Mucosa of rectum (tissue), 2 donors: ENCODE measurements around the gene HTT.

Experiments used
- H3K27ac ChIP-seq, 2 donors: one replicate each; pipeline ENCODE4 v1.7.0; 2013; ENCODE audit warnings: inconsistent platforms in 2 of 2, low read depth in 2 of 2, low read length in 2 of 2
- H3K27me3 ChIP-seq, 2 donors: one replicate each; pipeline ENCODE4 v1.7.0; 2013; ENCODE audit warnings: low read length in 2 of 2; ENCODE audit not compliant: control insufficient read depth in 2 of 2, insufficient read depth in 2 of 2
- H3K36me3 ChIP-seq, 2 donors: one replicate each; pipeline ENCODE4 v1.7.0; 2013; ENCODE audit warnings: low read length in 2 of 2; ENCODE audit not compliant: control insufficient read depth in 2 of 2, insufficient read depth in 2 of 2
- H3K4me1 ChIP-seq, 2 donors: one replicate each; pipeline ENCODE4 v1.7.0; 2013; ENCODE audit warnings: low read length in 2 of 2, mild to moderate bottlenecking in 1 of 2; ENCODE audit not compliant: control insufficient read depth in 2 of 2, insufficient read depth in 2 of 2
- H3K4me3 ChIP-seq, 2 donors: one replicate each; pipeline ENCODE4 v1.7.0; 2013; ENCODE audit warnings: low read length in 2 of 2
- H3K9ac ChIP-seq, 2 donors: one replicate each; pipeline ENCODE4 v1.7.0; 2013; ENCODE audit warnings: low read length in 2 of 2, low read depth in 1 of 2, mild to moderate bottlenecking in 1 of 2
- H3K9me3 ChIP-seq, 2 donors: one replicate each; pipeline ENCODE4 v1.7.0; 2013; ENCODE audit warnings: low read length in 2 of 2; ENCODE audit not compliant: control insufficient read depth in 2 of 2
- donor health status: healthy.
- donor health status: Normal muscosa, but diverticular disease.

The HTT gene

GRCh38 chr4:3074078-3074845 lies at the start of gene HTT, which contains the start of gene HTT-AS:
HTT (plus strand) TSS chr4:3074681; CDS start chr4:3074826, 145 bp downstream.
HTT-AS (minus strand) TSS chr4:3074538.
- Histone ChIP-seq H3K36me3 (no peaks in the 10 kb centered on the region), H3K27me3 (no peaks in the 10 kb centered on the region), H3K9ac (peak within 1 kb of the TSS; percentile 78 to 88), H3K4me1 (peaks cover 12 to 17% of the 10 kb centered on the region in 2 donors), H3K27ac (peak within 1 kb of the TSS; percentile 96), H3K4me3 (peak within 1 kb of the TSS; percentile 82 to 97), H3K9me3 (no peaks in the 10 kb centered on the region)

GRCh38 chr4:3025881-3026280 lies 48.6 kb upstream of the HTT start:
- Histone ChIP-seq H3K27ac (no peak overlapping the region), H3K9ac (no peak overlapping the region), H3K36me3 (no peaks in the 10 kb centered on the region), H3K27me3 (no peaks in the 10 kb centered on the region), H3K4me3 (no peak overlapping the region), H3K9me3 (peaks cover 4% of the 10 kb centered on the region in 2 donors), H3K4me1 (no peaks in the 10 kb centered on the region)

DNA sequence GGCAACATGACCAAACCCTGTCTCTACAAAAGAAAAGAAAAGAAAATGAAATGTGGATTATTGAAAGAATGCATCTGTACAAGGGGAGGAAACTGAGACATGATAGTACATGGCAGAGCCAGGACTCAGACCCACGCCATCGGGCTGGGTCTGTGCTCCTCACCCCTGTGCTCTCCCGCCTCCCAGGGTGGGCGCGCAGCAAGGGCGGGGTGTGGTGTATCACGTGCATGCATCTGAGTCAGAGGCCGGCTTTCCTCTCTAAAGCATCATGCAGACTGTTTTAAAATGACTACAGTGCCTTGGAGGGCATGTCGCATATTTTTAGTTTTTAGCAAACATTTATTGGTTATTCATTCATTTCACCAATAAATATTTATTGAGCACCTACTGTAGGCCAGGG lies 47.9 kb upstream of the HTT start:
- Histone ChIP-seq H3K27ac (no peak overlapping the region), H3K4me3 (no peak overlapping the region), H3K9me3 (peaks cover 4% of the 10 kb centered on the region in 2 donors), H3K9ac (no peak overlapping the region), H3K27me3 (no peaks in the 10 kb centered on the region), H3K4me1 (no peaks in the 10 kb centered on the region), H3K36me3 (no peaks in the 10 kb centered on the region)

DNA sequence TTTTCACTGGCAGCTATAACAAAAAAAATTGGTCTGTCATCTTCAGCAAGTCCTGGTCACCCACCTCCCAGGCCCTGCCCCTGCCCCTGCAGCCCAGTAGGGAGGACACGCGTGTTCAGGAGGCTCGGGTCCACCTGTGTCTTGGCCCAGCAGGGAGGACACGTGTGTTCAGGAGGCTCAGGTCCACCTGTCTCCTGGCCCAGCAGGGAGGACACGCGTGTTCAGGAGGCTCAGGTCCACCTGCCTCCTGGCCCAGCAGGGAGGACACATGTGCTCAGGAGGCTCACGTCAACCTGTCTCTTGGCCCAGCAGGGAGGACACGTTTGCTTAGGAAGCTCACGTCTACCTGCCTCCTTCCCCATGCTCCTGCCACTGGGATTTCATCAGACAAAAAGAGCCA lies 45.0 kb upstream of the HTT start:
- no peaks in the 10 kb centered on the region for H3K9me3 ChIP-seq

DNA sequence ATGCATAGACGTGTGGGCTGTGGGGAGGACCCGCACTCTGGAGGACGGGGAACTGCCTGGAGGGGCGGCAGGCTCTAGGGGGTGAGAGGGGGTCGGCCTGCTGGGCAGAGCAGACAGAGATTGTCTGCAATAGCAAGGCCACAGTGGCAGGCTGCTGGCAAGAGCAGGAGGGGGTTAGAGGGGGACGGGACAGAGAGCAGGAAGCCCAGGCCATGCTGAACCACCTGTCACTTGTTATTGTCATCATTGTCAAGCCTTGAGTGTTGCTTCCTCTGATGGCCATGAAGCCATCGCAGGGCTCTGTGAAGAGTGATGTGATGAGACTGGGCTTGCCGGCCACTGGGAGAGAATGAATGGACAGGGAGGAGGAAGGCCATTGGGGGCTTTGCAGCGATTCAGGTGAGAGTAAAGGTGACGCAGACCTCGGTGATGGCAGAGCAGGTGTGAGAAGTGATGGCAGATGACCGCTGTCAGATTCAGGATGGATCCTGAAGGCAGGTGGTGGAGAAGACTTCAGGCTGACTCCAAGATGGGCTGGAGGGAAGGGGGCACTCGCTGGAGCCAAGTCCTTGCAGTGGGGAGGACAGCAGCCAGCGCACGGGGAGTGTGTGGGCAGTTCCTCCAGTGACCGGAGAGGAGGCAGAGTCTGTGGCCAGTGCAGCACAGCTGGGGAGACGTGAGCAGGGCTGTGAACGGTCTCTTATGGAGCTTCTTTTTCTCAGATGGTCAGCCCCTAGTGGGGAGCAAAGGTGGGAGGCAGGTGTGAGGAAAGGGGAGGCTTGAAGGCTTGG lies 43.7 kb upstream of the HTT start:
- Histone ChIP-seq H3K27me3 (no peaks in the 10 kb centered on the region), H3K36me3 (no peaks in the 10 kb centered on the region), H3K4me3 (no peak overlapping the region), H3K9ac (no peak overlapping the region), H3K27ac (no peak overlapping the region), H3K9me3 (no peaks in the 10 kb centered on the region), H3K4me1 (no peaks in the 10 kb centered on the region)

More for the DNA sequence above, 45.0 kb upstream of the HTT start:
- Histone ChIP-seq H3K4me3 (no peak overlapping the region), H3K4me1 (no peaks in the 10 kb centered on the region), H3K36me3 (no peaks in the 10 kb centered on the region), H3K27me3 (no peaks in the 10 kb centered on the region), H3K9ac (no peak overlapping the region), H3K27ac (no peak overlapping the region)

GRCh38 chr4:3031357-3032082 lies 43.0 kb upstream of the HTT start:
- H3K27me3 ChIP-seq: no peaks in the 10 kb centered on the region
- no peak overlapping the region for H3K4me3 ChIP-seq
- H3K9ac ChIP-seq: no peak overlapping the region
- no peaks in the 10 kb centered on the region for H3K9me3 ChIP-seq
- no peaks in the 10 kb centered on the region for H3K36me3 ChIP-seq
- no peak overlapping the region for H3K27ac ChIP-seq
- H3K4me1 ChIP-seq: no peaks in the 10 kb centered on the region

DNA sequence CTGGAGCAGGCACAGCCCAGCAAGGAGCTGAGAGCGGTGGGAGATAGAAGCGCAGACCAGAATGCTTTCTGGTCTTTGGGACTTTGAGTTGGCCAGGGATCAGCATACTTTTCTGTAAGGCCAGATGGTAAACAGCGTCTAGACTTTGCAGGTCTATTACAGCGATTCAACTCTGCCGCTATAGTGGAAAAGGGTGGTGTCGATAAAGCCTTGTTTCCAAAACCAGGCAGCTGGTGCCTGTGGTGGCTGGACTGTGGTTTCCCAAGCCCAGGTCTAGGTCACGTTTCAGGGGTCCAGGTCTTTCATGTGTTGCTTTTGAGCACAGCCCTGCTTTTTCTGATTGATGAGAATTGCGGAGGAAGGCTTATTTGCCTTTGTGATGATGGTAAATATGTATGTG lies 40.2 kb upstream of the HTT start:
- H3K4me3 ChIP-seq: no peak overlapping the region
- no peaks in the 10 kb centered on the region for H3K9me3 ChIP-seq
- H3K9ac ChIP-seq: no peak overlapping the region
- no peaks in the 10 kb centered on the region for H3K27me3 ChIP-seq
- H3K36me3 ChIP-seq: no peaks in the 10 kb centered on the region
- peaks cover 2 to 3% of the 10 kb centered on the region in 2 donors for H3K4me1 ChIP-seq
- H3K27ac ChIP-seq: no peak overlapping the region

DNA sequence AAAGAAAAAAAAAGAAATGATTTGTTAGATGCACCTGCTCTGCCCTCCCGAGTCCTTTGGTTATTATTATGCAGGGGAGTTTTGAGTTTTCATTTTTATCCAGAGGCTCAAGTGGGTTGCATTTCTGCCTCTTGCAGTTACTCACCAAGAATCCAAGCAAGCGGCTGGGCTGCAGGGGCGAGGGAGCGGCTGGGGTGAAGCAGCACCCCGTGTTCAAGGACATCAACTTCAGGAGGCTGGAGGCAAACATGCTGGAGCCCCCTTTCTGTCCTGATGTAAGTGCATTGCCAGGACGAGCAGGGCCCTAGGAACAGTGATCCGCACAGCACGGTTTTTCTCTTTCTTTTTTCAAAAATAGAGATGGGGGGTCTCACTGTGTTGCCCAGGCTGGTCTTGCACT lies 39.2 kb upstream of the HTT start:
- no peak overlapping the region for H3K9ac ChIP-seq
- H3K27ac ChIP-seq: no peak overlapping the region
- no peaks in the 10 kb centered on the region for H3K9me3 ChIP-seq
- H3K4me1 ChIP-seq: peaks cover 2 to 3% of the 10 kb centered on the region in 2 donors
- H3K36me3 ChIP-seq: no peaks in the 10 kb centered on the region
- H3K4me3 ChIP-seq: no peak overlapping the region
- H3K27me3 ChIP-seq: no peaks in the 10 kb centered on the region

DNA sequence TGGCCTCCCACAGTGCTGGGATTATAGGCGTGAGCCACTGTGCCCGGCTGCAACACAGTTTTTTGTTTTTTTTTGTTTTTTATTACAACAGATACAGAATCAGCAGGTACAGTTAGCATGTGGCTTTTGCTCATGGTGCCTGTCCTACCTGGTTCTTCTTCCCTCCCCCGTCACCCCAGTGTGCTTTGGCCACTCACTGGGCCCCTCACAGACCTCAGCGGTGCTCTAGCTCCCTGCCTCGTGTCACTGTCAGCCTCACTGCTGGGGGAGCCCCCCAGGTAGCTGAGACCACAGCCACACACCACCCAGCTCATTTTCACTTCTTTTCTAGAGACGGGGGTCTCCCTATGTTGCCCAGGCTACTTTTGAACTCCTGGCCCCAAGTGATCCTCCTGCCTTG lies 38.8 kb upstream of the HTT start:
- Histone ChIP-seq H3K9me3 (no peaks in the 10 kb centered on the region), H3K4me3 (no peak overlapping the region), H3K27ac (no peak overlapping the region), H3K27me3 (no peaks in the 10 kb centered on the region), H3K36me3 (no peaks in the 10 kb centered on the region), H3K9ac (no peak overlapping the region), H3K4me1 (peaks cover 2 to 3% of the 10 kb centered on the region in 2 donors)
